ENCODE measurements around the gene TATDN2.

Gene TATDN2

GRCh38 chr3:10248184-10248983, at the start of gene TATDN2:
Gene TATDN2, plus strand, starts transcription at chr3:10248459. Its CDS starts 742 bp downstream, at chr3:10249201.
- Mint-ChIP-seq H3K27ac (peak within 1 kb of the TSS; percentile 98), H3K27me3 (no peaks in the 10 kb centered on the region), H3K9me3 (peaks cover 3 to 10% of the 10 kb centered on the region in 2 donors), H3K4me1 (peaks cover 25 to 47% of the 10 kb centered on the region in 2 donors), H3K36me3 (peaks cover 49 to 63% of the 10 kb centered on the region in 2 donors), H3K4me3 (peak within 1 kb of the TSS; percentile 96 to 99)
- ATAC-seq (replicated peaks) (peak; percentile 95 to 96), DNase-seq (peak; percentile 94)

GRCh38 chr3:10198761-10199649, 49.3 kb upstream of the TATDN2 start:
- H3K36me3 Mint-ChIP-seq = peaks cover 3 to 10% of the 10 kb centered on the region in 2 donors
- H3K9me3 Mint-ChIP-seq = no peaks in the 10 kb centered on the region
- H3K27ac Mint-ChIP-seq = peak overlapping the region; percentile 89
- H3K27me3 Mint-ChIP-seq = no peaks in the 10 kb centered on the region
- ATAC-seq (replicated peaks) (peak; percentile 82 to 85), DNase-seq (peak; percentile 72)
- peak overlapping the region; percentile 8 to 66 for H3K4me3 Mint-ChIP-seq
- peaks cover 54 to 79% of the 10 kb centered on the region in 2 donors for H3K4me1 Mint-ChIP-seq

- H3K27me3 Mint-ChIP-seq = no peaks in the 10 kb centered on the region
- peaks cover 16 to 20% of the 10 kb centered on the region in 2 donors for H3K36me3 Mint-ChIP-seq
- no peak overlapping the region for H3K27ac Mint-ChIP-seq
- H3K9me3 Mint-ChIP-seq = no peaks in the 10 kb centered on the region
- ATAC-seq (replicated peaks) = no peak
- no peak overlapping the region for H3K4me3 Mint-ChIP-seq
- DNase-seq = no peak
- peaks cover 28 to 31% of the 10 kb centered on the region in 2 donors for H3K4me1 Mint-ChIP-seq
Measured at GRCh38 chr3:10204921-10205320, 43.3 kb upstream of the TATDN2 start.

- H3K36me3 Mint-ChIP-seq = peaks cover 16 to 20% of the 10 kb centered on the region in 2 donors
- H3K9me3 Mint-ChIP-seq = no peaks in the 10 kb centered on the region
- no peak overlapping the region for H3K27ac Mint-ChIP-seq
- DNase-seq = no peak
- H3K27me3 Mint-ChIP-seq = no peaks in the 10 kb centered on the region
- H3K4me1 Mint-ChIP-seq = peaks cover 28% of the 10 kb centered on the region in 2 donors
- ATAC-seq (replicated peaks) = no peak
- H3K4me3 Mint-ChIP-seq = no peak overlapping the region
Measured at GRCh38 chr3:10205451-10206165, 42.7 kb upstream of the TATDN2 start.

GRCh38 chr3:10206166-10206511, 42.1 kb upstream of the TATDN2 start:
- Mint-ChIP-seq H3K4me1 (peaks cover 24 to 25% of the 10 kb centered on the region in 2 donors), H3K27ac (no peak overlapping the region), H3K4me3 (no peak overlapping the region), H3K36me3 (peaks cover 16 to 20% of the 10 kb centered on the region in 2 donors), H3K9me3 (no peaks in the 10 kb centered on the region), H3K27me3 (no peaks in the 10 kb centered on the region)
- ATAC-seq (replicated peaks) (no peak), DNase-seq (no peak)

GRCh38 chr3:10213156-10213792, 35.0 kb upstream of the TATDN2 start:
- Mint-ChIP-seq H3K4me3 (no peak overlapping the region), H3K27ac (peak overlapping the region; percentile 71), H3K9me3 (peaks cover 0 to 3% of the 10 kb centered on the region in 2 donors), H3K27me3 (no peaks in the 10 kb centered on the region), H3K36me3 (peaks cover 26 to 34% of the 10 kb centered on the region in 2 donors), H3K4me1 (peaks cover 14 to 20% of the 10 kb centered on the region in 2 donors)
- peak; percentile 54 to 73 for ATAC-seq (replicated peaks)
- no peak for DNase-seq

- Mint-ChIP-seq H3K4me1 (peaks cover 12 to 33% of the 10 kb centered on the region in 2 donors), H3K36me3 (peaks cover 24 to 39% of the 10 kb centered on the region in 2 donors), H3K27me3 (no peaks in the 10 kb centered on the region), H3K4me3 (no peak overlapping the region), H3K27ac (peak overlapping the region; percentile 4), H3K9me3 (peaks cover 0 to 3% of the 10 kb centered on the region in 2 donors)
- DNase-seq (no peak), ATAC-seq (replicated peaks) (no peak)
Measured at GRCh38 chr3:10215578-10216368, 32.5 kb upstream of the TATDN2 start.

- Mint-ChIP-seq H3K4me1 (peaks cover 15 to 33% of the 10 kb centered on the region in 2 donors), H3K36me3 (peaks cover 27 to 42% of the 10 kb centered on the region in 2 donors)
Measured at GRCh38 chr3:10217359-10217758, 30.9 kb upstream of the TATDN2 start.

GRCh38 chr3:10219737-10220136, 28.5 kb upstream of the TATDN2 start:
- Mint-ChIP-seq H3K9me3 (peaks cover 2 to 4% of the 10 kb centered on the region in 2 donors), H3K4me1 (peaks cover 22 to 50% of the 10 kb centered on the region in 2 donors), H3K27me3 (no peaks in the 10 kb centered on the region), H3K4me3 (no peak overlapping the region), H3K27ac (no peak overlapping the region), H3K36me3 (peaks cover 30 to 38% of the 10 kb centered on the region in 2 donors)
- ATAC-seq (replicated peaks) (no peak), DNase-seq (no peak)

More at GRCh38 chr3:10217359-10217758, 30.9 kb upstream of the TATDN2 start:
- DNase-seq (no peak), ATAC-seq (replicated peaks) (no peak)
- Mint-ChIP-seq H3K27ac (no peak overlapping the region), H3K27me3 (no peaks in the 10 kb centered on the region), H3K9me3 (peaks cover 0 to 3% of the 10 kb centered on the region in 2 donors), H3K4me3 (no peak overlapping the region)

- DNase-seq (peak; percentile 51), ATAC-seq (replicated peaks) (peak; percentile 69 to 74)
- peaks cover 30 to 65% of the 10 kb centered on the region in 2 donors for H3K4me1 Mint-ChIP-seq
- H3K4me3 Mint-ChIP-seq = no peak overlapping the region
- peak overlapping the region; percentile 76 for H3K27ac Mint-ChIP-seq
- H3K9me3 Mint-ChIP-seq = peaks cover 2 to 4% of the 10 kb centered on the region in 2 donors
- no peaks in the 10 kb centered on the region for H3K27me3 Mint-ChIP-seq
- peaks cover 16 to 30% of the 10 kb centered on the region in 2 donors for H3K36me3 Mint-ChIP-seq
Measured at GRCh38 chr3:10223676-10224639, 24.3 kb upstream of the TATDN2 start.

- no peaks in the 10 kb centered on the region for H3K27me3 Mint-ChIP-seq
- peaks cover 2 to 4% of the 10 kb centered on the region in 2 donors for H3K9me3 Mint-ChIP-seq
- H3K4me1 Mint-ChIP-seq = peaks cover 28 to 59% of the 10 kb centered on the region in 2 donors
- H3K27ac Mint-ChIP-seq = peak overlapping the region; percentile 91
- ATAC-seq (replicated peaks) = peak; percentile 72 to 77
- peak; percentile 67 for DNase-seq
- peaks cover 15 to 23% of the 10 kb centered on the region in 2 donors for H3K36me3 Mint-ChIP-seq
- peak overlapping the region; percentile 62 to 67 for H3K4me3 Mint-ChIP-seq
Measured at GRCh38 chr3:10224794-10225665, 23.2 kb upstream of the TATDN2 start.

Measured in stimulated activated naive B cell treated with anti-CD40 and anti-IgM and Interleukin-4, amounts not matched to agents 10 μg/mL and 1 μg/mL and 100 μg/mL, for 72 hours (primary cell).